ENCODE measurements around the gene ROBO1.

The ROBO1 gene

DNA sequence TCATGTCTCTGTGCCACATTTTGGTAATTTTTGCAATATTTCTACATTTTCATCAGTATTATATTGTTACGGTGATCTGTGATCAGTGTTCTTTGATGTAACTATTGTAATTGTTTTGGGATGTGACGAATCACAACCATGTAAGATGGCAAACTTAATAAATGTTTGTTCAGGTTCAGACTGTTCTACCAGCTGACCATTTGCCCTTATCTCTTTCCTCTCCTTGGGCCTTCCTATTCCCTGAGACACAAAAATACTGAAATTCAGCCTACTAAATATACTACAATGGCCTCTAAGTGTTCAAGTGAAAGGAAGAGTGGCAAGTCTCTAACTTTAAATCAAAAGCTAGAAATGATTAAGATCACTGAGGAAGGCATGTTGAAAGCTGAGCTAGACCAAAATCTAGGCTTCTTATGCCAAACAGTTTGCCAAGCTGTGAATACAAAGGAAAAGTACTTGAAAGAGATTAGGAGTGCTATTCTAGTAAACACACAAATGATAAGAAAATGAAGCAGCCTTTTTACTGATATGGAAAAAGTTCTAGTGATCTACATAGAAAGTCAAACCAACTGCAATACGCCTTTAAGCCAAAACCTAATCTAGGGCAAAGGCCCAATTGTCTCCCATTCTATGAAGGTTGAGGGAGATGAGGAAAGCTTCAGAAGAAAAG is 952.8 kb downstream of the ROBO1 start:
- TF ChIP-seq GATA1 (IDR thresholded peaks at IDR 0.05; ENCODE audit: low read depth, low read length): no peak
- DNase-seq: no peak

DNA sequence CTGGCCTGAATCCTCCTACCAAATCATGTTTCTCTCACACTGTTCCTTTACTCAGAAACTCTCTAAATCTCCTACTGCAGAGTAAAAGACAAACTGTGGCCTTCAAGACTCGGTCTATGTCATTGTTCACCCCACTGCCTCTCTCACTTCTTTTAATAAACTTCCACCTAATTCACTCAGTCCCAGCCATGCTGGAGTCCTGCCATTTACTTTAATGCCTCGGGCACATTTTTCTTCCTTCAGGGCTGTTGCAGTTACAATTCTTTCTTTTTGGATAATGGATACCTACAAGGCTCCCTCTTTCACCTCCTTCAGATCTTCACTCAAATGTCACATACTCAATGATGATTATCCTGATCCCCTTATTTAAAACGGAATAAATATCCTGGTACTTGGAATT is 955.6 kb downstream of the ROBO1 start:
- TF ChIP-seq GATA1 (IDR thresholded peaks at IDR 0.05; ENCODE audit: low read depth, low read length): no peak
- TF ChIP-seq POLR2A (IDR thresholded peaks at IDR 0.05; ENCODE audit: low read length): no peak
- DNase-seq: no peak

DNA sequence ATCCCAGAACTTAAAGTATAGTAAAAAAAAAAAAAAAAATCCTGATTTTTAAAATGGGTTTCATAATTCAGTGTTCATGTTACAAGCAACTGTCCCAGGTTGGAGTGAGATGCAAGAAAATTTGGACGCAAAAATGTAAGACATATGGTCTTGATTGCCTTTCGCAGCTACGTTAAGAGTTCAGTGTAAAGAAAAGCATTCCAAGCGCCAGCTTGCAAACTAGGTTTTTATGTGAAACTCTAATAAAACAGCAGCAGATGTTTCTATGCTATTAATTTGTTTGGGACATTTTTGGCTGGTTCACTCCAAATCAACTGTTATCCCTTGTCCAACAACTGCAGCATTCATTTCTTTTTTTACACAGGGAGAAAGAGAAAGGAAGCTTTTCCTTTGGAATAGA is 957.8 kb downstream of the ROBO1 start:
- TF ChIP-seq POLR2A (IDR thresholded peaks at IDR 0.05; ENCODE audit: low read length) (no peak), GATA1 (IDR thresholded peaks at IDR 0.05; ENCODE audit: low read depth, low read length) (no peak)
- no peak for DNase-seq

DNA sequence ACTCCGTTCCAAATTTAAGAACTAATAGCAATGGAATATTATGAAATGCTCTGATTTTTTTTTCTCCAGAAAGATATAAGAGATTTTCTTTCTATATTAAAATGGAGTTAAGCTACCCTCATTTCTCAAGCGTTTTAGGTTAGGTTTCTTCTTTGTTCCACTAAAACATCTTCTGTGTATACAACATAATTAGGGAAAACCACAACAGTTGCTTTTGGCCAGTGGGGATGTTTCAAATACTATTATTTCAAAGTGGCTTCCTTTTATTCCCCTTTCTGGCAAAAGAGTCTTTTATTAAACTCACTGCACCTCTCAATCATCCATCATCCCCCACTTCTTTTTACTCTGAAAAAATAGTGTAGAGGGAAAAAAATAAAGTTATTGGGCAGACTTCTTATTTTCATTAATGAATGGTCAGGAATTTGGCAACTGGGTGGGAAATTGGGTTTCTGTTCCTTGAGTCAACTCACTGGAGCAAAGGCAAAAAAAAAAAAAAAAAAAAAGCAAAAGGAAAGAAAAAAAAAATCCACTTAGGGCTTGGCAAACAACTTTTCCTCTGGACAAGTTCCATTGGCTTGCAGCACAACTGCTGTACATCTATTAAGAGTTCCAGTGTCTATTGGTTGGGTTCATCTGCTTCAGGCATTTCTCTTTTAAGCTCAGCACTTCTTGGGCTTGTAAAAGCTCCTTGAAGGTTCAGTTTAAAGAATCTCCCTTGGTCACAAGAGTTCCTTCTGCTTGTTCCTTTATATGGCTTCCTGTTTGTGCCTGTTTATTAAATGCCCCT is 963.4 kb downstream of the ROBO1 start:
- DNase-seq: no peak
- TF ChIP-seq POLR2A (IDR thresholded peaks at IDR 0.05; ENCODE audit: low read length) (no peak), GATA1 (IDR thresholded peaks at IDR 0.05; ENCODE audit: low read depth, low read length) (no peak)

DNA sequence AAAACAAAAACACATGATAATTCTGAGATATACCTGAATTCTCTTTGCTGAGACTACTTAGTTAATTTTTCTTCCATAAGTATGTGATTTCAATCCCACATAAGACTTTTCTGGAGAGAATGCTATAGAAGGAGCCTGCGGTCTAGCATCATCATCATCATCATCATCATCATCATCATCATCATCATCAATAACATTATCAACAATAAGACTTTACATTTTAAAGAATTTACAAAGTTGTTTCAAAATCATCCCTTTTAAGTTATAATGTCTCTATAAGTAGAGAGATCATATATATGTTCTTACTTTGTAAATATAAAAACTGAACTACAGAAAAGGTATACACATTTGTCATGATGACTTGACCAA is 965.3 kb downstream of the ROBO1 start:
- no peak for DNase-seq
- no peak for TF ChIP-seq GATA1 (IDR thresholded peaks at IDR 0.05; ENCODE audit: low read depth, low read length)
- no peak for TF ChIP-seq POLR2A (IDR thresholded peaks at IDR 0.05; ENCODE audit: low read length)

DNA sequence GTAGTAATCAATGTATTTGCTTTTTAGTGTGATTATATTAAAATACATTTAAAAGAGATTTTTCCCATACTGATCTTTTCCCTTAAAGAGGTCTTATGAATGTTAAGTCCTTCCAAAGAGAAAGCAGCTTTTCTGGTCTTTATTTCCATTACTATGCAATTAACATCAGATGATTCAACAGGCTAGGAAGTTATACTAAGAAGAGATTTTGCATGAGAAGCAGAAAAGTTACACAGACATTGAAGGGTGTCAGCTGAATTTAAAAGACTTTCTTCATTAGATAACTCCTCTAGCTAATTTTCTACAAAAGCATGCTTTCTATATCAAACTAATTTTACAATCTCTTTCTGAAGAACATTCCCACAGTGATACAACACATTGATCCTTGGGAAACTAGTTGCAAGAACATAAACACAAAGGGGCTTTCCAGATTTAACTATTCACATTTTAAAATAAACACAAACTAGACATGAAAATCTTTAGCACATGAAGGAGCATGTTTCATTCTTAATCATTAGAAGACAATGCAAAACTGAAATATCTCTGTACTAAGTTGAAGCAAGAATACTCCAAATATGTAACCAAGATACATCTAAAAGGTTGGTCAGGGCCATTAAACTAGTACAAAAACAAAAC is 965.8 kb downstream of the ROBO1 start:
- no peak for DNase-seq
- TF ChIP-seq POLR2A (IDR thresholded peaks at IDR 0.05; ENCODE audit: low read length) (no peak), GATA1 (IDR thresholded peaks at IDR 0.05; ENCODE audit: low read depth, low read length) (no peak)

DNA sequence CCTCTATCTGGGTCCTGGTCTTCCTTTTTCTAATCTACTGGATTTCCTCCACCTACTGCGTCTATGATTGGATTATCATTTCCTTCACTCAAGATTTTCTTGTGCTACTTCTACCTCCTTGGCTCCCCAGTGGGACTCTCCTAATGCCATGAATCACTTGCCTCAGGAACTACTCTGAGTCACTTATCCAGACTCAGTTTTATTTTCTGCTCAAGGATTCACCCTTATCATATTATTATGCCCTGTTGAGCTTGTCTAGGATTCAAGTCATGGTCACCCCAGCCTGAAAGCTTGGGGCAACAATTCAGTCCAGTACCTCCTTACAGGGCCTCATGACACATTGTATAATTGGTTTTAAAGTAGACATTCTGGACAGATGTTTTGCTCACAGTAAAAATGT is 968.1 kb downstream of the ROBO1 start:
- TF ChIP-seq POLR2A (IDR thresholded peaks at IDR 0.05; ENCODE audit: low read length): no peak
- no peak for TF ChIP-seq GATA1 (IDR thresholded peaks at IDR 0.05; ENCODE audit: low read depth, low read length)
- no peak for DNase-seq

DNA sequence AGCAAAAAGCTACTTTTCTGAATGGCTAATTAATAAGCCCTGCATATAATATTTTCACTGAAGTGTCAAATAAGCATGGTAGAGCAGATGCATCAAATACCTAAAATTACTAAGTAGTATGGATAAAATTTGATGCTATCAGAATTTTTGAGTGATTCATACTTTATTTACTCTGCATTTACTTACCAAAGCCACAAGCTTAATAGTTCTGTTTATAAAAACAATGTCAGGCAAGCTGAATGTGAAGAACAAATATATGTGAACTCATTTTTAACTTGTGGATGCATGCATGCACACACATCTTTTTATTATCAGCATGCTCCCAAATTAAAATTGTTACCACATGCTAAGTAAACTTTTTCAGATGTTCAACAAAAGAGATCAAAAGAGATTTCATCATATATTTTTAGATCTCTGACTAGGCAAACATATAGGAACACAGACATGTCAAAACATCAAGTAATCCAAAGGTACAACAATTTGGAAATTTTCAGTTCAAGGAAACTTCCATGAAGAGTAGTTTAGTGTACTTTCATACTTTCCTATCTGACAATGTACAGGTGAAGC is 969.4 kb downstream of the ROBO1 start:
- no peak for DNase-seq
- no peak for TF ChIP-seq GATA1 (IDR thresholded peaks at IDR 0.05; ENCODE audit: low read depth, low read length)
- no peak for TF ChIP-seq POLR2A (IDR thresholded peaks at IDR 0.05; ENCODE audit: low read length)

DNA sequence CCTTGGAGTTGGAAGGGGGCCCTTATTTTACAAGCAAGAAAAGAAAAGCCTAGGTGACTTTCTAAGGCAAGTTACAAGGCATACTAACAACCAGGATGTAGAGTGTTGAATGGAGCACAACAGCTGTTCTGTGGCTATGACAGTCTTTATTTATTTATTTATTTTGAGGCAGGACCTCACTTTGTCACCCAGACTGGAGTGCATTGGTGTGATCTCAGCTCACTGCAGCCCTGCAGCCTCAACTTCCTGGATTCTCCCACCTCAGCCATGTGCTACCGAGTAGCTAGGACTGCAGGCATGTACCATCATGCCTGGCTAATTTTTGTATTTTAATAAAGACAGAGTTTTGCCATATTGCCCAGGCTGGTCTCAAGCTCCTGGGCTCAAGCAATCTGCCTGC is 973.4 kb downstream of the ROBO1 start:
- no peak for DNase-seq
- TF ChIP-seq GATA1 (IDR thresholded peaks at IDR 0.05; ENCODE audit: low read depth, low read length): no peak
- no peak for TF ChIP-seq POLR2A (IDR thresholded peaks at IDR 0.05; ENCODE audit: low read length)

DNA sequence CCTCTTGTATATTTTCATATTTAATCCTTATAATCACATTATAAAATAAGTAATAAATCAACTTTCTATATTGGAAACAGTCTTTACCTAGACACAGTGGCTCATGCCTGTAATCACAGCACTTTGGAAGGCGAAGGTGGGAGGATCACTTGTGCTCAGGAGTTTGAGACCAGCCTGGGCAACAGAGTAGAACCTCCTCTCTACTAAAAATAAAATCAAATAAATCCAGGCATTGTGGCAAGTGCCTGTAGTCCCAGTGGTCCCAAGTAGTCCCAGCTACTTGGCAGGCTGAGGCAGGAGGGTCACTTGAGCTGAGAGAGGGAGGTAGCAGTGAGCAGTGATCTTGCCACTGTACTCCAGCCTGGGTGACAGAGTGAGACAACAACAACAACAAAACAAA is 975.1 kb downstream of the ROBO1 start:
- TF ChIP-seq GATA1 (IDR thresholded peaks at IDR 0.05; ENCODE audit: low read depth, low read length) (no peak), POLR2A (IDR thresholded peaks at IDR 0.05; ENCODE audit: low read length) (no peak)
- no peak for DNase-seq

DNA sequence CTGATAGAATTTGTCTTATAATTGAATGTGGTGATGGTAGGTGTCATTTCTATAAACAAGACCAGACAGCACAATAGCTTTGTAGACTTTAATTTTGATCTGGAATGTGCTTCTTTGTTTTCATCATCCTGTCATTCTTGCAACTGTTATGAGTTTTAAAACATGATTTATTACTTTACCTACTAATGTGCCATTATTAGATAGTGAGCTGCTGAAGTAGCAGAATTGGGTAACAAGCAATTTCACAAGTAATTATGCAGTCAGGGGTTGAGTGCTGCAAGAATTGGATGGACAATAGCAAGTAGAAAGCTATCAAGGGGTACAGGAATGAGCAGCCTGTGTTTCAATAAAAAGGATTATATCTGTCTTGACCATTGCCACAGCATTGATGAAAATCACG is 975.6 kb downstream of the ROBO1 start:
- no peak for DNase-seq
- TF ChIP-seq GATA1 (IDR thresholded peaks at IDR 0.05; ENCODE audit: low read depth, low read length): no peak
- no peak for TF ChIP-seq POLR2A (IDR thresholded peaks at IDR 0.05; ENCODE audit: low read length)

DNA sequence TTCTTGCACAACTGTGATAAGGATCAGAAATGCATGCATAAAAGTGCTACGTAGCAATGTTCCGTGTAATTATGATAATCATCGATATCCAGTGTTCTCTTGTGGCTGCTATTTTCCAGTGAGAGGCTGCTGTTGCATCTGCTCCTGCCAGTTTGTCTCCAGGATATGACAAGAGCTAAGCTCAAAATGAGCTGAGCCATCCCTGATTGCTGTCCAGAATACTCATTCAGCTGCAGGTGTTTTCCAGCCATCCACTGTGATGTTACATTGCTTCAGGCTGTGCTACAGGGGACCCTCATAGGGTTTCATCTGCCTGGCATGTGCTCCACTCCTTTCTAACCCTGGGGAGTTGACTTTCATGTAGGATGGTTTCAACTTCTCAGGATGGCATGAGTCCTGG is 976.0 kb downstream of the ROBO1 start:
- no peak for DNase-seq
- no peak for TF ChIP-seq POLR2A (IDR thresholded peaks at IDR 0.05; ENCODE audit: low read length)
- TF ChIP-seq GATA1 (IDR thresholded peaks at IDR 0.05; ENCODE audit: low read depth, low read length): no peak

DNA sequence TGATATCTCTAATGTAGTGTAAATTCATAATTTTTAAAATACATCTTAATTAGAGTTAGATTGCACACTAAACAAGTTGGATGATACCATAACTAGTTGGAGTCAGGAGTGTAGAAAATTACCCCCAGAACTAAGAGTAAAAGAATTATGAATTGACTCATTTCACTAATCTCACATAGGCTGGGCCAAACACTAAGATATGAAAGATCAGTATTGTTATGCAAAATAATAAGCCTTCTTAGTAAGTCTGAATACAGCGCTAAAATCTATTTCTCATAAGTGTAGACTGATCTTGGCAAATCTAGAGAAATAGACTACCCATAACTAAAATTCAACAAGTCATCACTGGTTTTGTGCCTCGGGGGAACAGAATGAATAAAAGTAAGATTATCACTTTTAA is 979.0 kb downstream of the ROBO1 start:
- no peak for DNase-seq
- TF ChIP-seq GATA1 (IDR thresholded peaks at IDR 0.05; ENCODE audit: low read depth, low read length): no peak
- no peak for TF ChIP-seq POLR2A (IDR thresholded peaks at IDR 0.05; ENCODE audit: low read length)

DNA sequence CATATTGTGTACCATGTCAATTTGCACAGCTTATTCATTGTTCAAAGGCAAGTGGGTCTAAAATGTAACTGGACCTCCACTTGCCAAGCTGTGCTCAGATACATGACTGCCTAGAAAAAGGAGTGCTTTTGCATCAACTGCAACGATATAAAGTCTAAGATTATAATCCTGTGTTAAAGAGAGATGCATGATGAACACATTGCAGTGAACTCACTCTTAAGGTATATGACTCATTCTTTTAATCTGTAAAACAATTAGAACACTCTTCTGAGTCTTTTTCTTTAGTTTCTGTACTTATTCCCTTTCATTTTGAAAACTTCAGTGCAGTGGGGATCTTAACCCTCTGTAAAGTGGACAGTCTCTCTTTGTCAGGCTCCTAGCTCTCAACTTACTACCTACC is 982.8 kb downstream of the ROBO1 start:
- TF ChIP-seq POLR2A (IDR thresholded peaks at IDR 0.05; ENCODE audit: low read length) (no peak), GATA1 (IDR thresholded peaks at IDR 0.05; ENCODE audit: low read depth, low read length) (no peak)
- no peak for DNase-seq
